Activated CD8-positive, alpha-beta memory T cell treated with anti-CD3 and anti-CD28 coated beads, Interleukin-2, amount 50 U/mL, for 24 hours (primary cell): Measurements from ENCODE around the gene FOXI2.

Experiments used
- DNase-seq: peaks from one replicate; pipeline ENCODE4 v3.0.0-alpha.2; 2020; ENCODE audit errors: extremely low read depth

Gene FOXI2

GRCh38 chr10:127743205-127743604, 6.2 kb downstream of the FOXI2 start:
- no peak for DNase-seq

GRCh38 chr10:127744956-127745355, 8.0 kb downstream of the FOXI2 start:
- no peak for DNase-seq

- no peak for DNase-seq
These were observed 8.9 kb downstream of the FOXI2 start for GRCh38 chr10:127745861-127746260.

DNA sequence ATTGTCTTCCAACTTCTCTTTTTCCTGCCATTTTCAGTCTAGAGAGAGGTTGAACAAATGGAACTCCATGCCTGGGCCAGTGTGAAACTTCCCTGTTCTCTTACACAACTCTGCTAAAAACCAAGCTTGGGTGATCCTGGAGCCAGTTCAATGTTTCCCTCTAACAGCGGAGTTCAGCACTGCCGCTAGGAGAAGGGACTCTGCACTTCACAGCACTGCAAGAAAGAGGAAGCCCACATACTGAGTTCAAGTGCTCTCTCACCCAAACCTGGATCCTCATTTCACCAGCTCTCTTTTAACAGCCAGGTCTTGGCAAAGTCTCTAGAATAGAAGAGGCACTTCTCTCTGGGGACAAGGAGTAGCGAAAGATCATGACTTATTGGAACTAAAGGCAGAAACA, 18.8 kb downstream of the FOXI2 start:
- no peak for DNase-seq

DNA sequence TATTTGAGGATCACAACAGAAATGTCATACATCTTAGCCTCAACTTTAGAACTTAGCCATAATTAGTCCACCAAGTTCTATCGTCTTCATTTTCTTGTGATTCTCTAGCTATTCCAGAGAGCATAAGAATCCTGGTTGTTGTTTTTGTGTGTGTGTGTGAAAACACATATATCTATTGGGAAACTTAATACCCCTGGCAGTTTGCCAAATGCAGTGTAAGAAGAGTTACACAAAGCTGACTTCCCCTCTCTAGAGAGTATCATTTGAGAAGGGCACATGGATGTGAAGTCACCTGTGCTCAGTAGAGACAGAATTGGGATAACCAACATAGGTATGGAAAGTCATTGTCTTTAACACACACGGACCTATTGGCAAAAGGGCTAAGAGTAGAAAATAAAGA, 19.3 kb downstream of the FOXI2 start:
- DNase-seq: no peak

GRCh38 chr10:127757033-127757432, 20.0 kb downstream of the FOXI2 start:
- no peak for DNase-seq

DNA sequence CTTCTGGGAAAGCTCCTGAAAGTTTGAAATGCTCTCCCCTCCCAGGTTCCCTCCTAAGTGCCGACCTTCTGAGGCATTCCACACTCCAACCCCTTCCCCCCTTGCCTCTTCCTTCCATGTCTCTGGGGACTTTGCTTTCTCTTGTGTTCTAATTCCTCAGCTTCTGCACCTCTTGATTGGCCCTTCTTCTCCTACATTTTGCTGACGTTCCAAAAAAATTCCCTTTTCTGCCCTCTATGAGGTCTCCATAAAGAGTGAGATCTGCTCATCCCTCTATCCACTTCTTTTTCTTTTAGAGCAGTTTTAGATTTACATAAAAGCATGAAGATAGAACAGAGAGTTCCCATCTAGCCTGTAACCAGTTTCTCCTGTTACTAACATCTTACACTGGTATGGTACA, 22.3 kb downstream of the FOXI2 start:
- no peak for DNase-seq

DNA sequence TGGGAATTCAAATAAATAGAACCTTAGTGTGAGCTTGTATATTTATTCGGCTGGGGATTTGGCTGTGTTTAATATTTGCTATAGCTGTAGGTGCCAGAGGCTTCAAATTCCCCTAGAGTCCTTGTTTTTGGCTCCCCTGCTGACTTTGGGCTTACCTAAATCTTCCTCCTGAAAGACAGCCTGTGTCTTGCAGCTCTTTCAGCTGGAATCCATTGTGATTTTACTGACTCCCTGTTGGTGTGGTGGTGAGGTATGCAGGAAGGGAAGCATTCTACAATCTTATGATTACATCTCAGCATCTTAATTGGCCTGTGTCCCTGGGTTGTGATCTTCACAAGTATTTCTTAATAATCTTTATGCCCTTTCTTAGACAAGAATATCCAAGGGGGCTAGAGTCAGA, 25.9 kb downstream of the FOXI2 start:
- DNase-seq: no peak

- no peak for DNase-seq
These were observed 38.0 kb downstream of the FOXI2 start for GRCh38 chr10:127774766-127775559.

GRCh38 chr10:127776816-127777215, 39.8 kb downstream of the FOXI2 start:
- DNase-seq: no peak

GRCh38 chr10:127781412-127781811, 44.4 kb downstream of the FOXI2 start:
- no peak for DNase-seq

GRCh38 chr10:127787873-127788272, 50.9 kb downstream of the FOXI2 start:
- DNase-seq: no peak

DNA sequence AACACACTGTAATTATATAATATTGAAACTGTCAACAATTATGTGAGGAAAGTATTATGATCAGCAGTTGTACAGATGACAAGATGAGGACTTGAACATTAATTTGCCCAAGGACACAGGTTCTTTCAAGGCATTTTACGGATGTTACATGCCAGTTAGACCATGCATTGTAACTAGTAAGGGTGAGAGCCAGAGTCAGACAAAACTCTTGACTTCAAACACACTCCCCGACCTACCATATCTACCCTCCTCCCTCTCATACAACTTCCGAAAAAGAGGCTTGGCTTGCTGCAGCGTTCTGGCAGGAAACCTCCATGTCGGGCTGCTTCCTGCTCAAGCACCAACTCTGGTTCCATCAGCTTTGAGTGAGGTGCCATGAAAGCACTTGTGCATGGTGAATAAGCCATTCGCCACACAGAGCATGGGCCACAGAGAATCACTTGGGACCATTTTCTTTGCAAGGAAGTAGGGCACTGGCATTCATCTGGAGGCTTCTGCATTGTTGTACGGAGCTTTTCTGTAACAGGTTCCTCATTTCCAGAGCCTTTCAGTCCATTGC, 53.2 kb downstream of the FOXI2 start:
- no peak for DNase-seq
